ENCODE results near the gene PVR.

PVR gene

DNA sequence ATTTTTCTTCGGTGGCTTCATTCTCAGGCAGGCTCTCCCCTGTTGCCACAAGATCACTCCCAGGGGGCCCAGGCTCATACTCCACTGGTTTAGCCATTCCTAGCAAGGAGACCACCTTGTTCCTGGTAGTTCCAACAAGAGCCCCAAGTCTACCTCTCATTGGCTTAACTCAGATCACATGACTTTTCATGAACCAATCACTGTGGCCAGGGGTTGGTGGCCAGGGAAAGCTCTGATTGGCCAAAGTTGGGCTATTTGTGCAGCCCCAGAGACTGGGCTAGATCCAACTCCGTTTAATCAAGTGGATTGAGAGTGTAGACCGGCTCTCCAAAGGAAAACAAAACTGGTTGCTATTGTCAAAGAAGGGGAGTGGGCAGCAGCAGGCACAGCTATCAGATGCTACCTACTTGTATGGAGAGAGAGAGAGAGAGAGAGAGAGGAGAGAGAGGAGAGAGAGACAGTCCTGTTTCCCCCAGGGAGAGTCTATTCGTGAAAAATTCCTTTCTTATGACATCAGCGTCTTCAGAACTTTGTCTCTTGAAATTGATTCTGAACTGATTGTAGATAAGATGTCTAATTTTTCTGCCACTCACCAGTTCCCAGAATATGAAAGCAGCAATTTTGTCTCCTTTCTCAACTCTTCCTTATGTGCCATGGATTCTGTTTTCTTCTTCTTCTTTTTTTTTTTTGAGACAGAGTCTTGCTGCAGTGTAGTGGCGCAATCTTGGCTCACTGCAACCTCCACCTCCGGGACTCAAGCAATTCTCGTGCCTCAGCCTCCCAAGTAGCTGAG, 33.5 kb downstream of the PVR start:
- TF ChIP-seq EZH2phosphoT487 (IDR thresholded peaks at IDR 0.05; ENCODE audit: low read depth): no peak
- TF ChIP-seq, protein P1, sequence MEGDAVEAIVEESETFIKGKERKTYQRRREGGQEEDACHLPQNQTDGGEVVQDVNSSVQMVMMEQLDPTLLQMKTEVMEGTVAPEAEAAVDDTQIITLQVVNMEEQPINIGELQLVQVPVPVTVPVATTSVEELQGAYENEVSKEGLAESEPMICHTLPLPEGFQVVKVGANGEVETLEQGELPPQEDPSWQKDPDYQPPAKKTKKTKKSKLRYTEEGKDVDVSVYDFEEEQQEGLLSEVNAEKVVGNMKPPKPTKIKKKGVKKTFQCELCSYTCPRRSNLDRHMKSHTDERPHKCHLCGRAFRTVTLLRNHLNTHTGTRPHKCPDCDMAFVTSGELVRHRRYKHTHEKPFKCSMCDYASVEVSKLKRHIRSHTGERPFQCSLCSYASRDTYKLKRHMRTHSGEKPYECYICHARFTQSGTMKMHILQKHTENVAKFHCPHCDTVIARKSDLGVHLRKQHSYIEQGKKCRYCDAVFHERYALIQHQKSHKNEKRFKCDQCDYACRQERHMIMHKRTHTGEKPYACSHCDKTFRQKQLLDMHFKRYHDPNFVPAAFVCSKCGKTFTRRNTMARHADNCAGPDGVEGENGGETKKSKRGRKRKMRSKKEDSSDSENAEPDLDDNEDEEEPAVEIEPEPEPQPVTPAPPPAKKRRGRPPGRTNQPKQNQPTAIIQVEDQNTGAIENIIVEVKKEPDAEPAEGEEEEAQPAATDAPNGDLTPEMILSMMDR (IDR thresholded peaks at IDR 0.05; ENCODE audit: low read depth, low read length): no peak
- H3K36me3 ChIP-seq (replicated peaks; ENCODE audit: low read depth, low read length): no peaks in the 10 kb centered on the region
- no peak overlapping the region for H3K27ac ChIP-seq (ENCODE audit: low read length)
- no peak overlapping the region for H3K4me3 ChIP-seq (ENCODE audit: low read length)
- H3K4me1 ChIP-seq (ENCODE audit: low read length): no peaks in the 10 kb centered on the region; the same call in 1 of the 2 replicates
- H3K9me3 ChIP-seq (ENCODE audit: insufficient read depth, low read length): no peaks in the 10 kb centered on the region
- H3K4me2 ChIP-seq (ENCODE audit: low read length): no peak overlapping the region; the same call in 1 of the 2 replicates
- H3K79me2 ChIP-seq (ENCODE audit: low read length): no peaks in the 10 kb centered on the region
- H4K20me1 ChIP-seq (ENCODE audit: insufficient read depth, low read length): no peaks in the 10 kb centered on the region
- H3K9ac ChIP-seq (ENCODE audit: low read length): no peak overlapping the region
- H3K27me3 ChIP-seq (ENCODE audit: low read depth, low read length): peaks cover 36% of the 10 kb centered on the region
- H2AFZ ChIP-seq (ENCODE audit: low read depth, low read length): no peak overlapping the region

DNA sequence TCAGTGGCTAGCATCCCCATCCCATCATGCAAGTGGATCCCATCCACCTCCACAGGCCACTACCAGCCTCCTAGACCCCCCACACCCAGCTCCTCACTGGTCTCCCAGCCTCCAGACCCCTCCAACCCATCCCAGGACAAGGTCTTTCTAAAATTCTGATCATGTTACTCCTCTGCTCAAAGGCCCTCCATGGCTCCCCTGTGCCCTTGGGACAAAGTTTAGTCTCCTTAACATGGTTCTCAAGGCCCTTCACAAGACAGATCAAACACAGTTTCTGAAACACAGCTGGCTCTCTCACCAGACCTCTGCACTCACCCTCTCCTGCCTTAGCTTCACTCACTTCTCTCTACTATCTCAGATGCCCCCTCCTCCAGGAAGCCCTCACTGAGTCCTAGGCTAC, 36.8 kb downstream of the PVR start:
- Histone ChIP-seq H3K4me3 (ENCODE audit: low read length) (no peak overlapping the region), H3K4me2 (ENCODE audit: low read length) (no peak overlapping the region), H3K79me2 (ENCODE audit: low read length) (no peaks in the 10 kb centered on the region), H3K27ac (ENCODE audit: low read length) (no peak overlapping the region), H3K9ac (ENCODE audit: low read length) (no peak overlapping the region), H2AFZ (ENCODE audit: low read depth, low read length) (no peak overlapping the region), H3K9me3 (ENCODE audit: insufficient read depth, low read length) (no peaks in the 10 kb centered on the region), H3K36me3 (replicated peaks; ENCODE audit: low read depth, low read length) (no peaks in the 10 kb centered on the region), H3K4me1 (ENCODE audit: low read length) (peaks cover 27% of the 10 kb centered on the region), H3K27me3 (ENCODE audit: low read depth, low read length) (peaks cover 26% of the 10 kb centered on the region), H4K20me1 (ENCODE audit: insufficient read depth, low read length) (no peaks in the 10 kb centered on the region)
- TF ChIP-seq, protein P1 (IDR thresholded peaks at IDR 0.05; ENCODE audit: low read depth, low read length): no peak
- TF ChIP-seq EZH2phosphoT487 (IDR thresholded peaks at IDR 0.05; ENCODE audit: low read depth): no peak

DNA sequence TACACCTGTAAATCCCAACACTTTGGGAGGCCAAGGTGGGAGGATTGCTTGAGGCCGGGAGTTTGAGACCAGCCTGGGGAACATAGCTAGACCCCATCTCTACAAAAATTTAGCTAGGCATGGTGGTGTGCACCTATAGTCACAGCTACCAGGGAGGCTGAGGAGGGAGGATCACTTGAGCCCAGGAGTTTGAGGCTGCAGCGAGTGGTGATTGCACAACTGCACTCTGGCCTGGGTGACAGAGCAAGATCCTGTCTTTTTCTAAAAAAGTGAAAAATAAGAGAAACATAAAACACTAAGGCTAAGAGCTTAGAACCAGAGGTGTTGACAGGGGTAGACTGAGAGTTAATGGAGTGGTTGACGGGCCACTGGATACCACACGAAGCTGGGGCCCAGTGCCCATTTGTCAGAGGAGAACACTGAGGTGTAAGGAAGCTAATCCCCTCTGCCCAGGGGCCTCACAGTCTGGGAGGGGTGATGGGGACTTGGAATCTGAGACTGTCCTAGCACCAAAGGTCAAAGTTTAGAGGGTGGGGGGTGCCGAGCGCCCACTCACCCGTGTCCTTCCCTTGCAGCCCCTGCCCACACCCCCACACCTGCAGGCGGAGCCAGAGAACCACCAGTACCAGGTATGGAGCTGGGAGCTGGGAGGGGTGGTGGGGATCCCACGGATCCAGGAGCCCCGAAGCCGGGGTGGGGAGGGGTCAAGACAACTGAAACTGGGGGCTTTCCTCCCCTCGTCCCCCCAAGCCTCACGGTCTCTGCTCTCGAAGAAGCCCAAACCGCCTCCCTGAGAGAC, 38.5 kb downstream of the PVR start:
- Histone ChIP-seq H2AFZ (ENCODE audit: low read depth, low read length) (no peak overlapping the region), H3K4me3 (ENCODE audit: low read length) (no peak overlapping the region), H3K27me3 (ENCODE audit: low read depth, low read length) (peaks cover 30% of the 10 kb centered on the region), H3K27ac (ENCODE audit: low read length) (no peak overlapping the region), H3K4me1 (ENCODE audit: low read length) (peaks cover 40% of the 10 kb centered on the region), H3K9ac (ENCODE audit: low read length) (no peak overlapping the region), H3K36me3 (replicated peaks; ENCODE audit: low read depth, low read length) (no peaks in the 10 kb centered on the region), H3K4me2 (ENCODE audit: low read length) (peak overlapping the region; percentile 39; the same call in 1 of the 2 replicates), H3K79me2 (ENCODE audit: low read length) (no peaks in the 10 kb centered on the region), H3K9me3 (ENCODE audit: insufficient read depth, low read length) (no peaks in the 10 kb centered on the region), H4K20me1 (ENCODE audit: insufficient read depth, low read length) (no peaks in the 10 kb centered on the region; the same call in 1 of the 2 replicates)
- TF ChIP-seq, protein P1 (IDR thresholded peaks at IDR 0.05; ENCODE audit: low read depth, low read length): peak; percentile 5; the same call in 1 of the 2 replicates
- TF ChIP-seq EZH2phosphoT487 (IDR thresholded peaks at IDR 0.05; ENCODE audit: low read depth): no peak

DNA sequence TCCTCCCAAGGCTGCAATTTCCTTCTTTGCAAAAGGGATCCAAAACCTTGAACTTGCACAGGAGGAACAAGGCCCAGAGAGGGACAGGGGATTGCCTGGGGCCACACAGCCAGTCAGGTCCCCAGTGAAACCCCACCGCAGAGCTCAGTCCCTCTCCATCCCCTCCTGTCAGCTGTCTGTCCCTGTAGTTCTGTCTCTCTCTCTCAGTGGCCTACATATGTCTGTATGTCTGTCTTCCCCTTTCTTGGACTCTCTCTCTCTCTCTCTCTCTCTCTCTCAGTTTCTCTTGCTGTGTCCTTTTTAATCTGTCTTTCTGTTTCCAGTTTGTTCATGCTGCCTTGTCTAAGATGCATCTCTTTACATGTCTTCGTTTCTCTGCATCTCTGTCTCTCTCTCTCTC, 39.1 kb downstream of the PVR start:
- Histone ChIP-seq H3K27me3 (ENCODE audit: low read depth, low read length) (peaks cover 34% of the 10 kb centered on the region), H2AFZ (ENCODE audit: low read depth, low read length) (no peak overlapping the region), H3K27ac (ENCODE audit: low read length) (no peak overlapping the region), H3K79me2 (ENCODE audit: low read length) (no peaks in the 10 kb centered on the region), H3K4me1 (ENCODE audit: low read length) (peaks cover 40% of the 10 kb centered on the region), H3K9me3 (ENCODE audit: insufficient read depth, low read length) (no peaks in the 10 kb centered on the region), H3K9ac (ENCODE audit: low read length) (no peak overlapping the region), H3K36me3 (replicated peaks; ENCODE audit: low read depth, low read length) (no peaks in the 10 kb centered on the region), H3K4me3 (ENCODE audit: low read length) (no peak overlapping the region), H3K4me2 (ENCODE audit: low read length) (peak overlapping the region; percentile 39), H4K20me1 (ENCODE audit: insufficient read depth, low read length) (no peaks in the 10 kb centered on the region; the same call in 1 of the 2 replicates)
- no peak for TF ChIP-seq EZH2phosphoT487 (IDR thresholded peaks at IDR 0.05; ENCODE audit: low read depth)
- TF ChIP-seq, protein P1 (IDR thresholded peaks at IDR 0.05; ENCODE audit: low read depth, low read length): no peak
